Omental fat pad (tissue), 4 donors: Measurements from ENCODE around the gene ARID3B. TPM values are rescaled to one million over a fixed set of nuclear protein-coding genes. Genes with fewer than 3 reads are reported as not detected.

Source experiments
- ATAC-seq: fragments of 150-250 bp; one replicate; pipeline ENCODE4 v1.9.1; 2016; ENCODE audit warnings: mild to moderate bottlenecking, moderate library complexity; ENCODE audit not compliant: low FRiP score
- DNase-seq: peaks from one replicate; pipeline ENCODE4 v3.0.0-alpha.2; 2019; ENCODE audit warnings: low spot score
- CTCF ChIP-seq, 3 donors: fragments of 450-650 bp; IDR thresholded peaks; one replicate each; pipeline ENCODE4 v1.5.1; 2016 to 2017; ENCODE audit warnings: antibody characterized with exemption in 3 of 3, mild to moderate bottlenecking in 3 of 3, moderate library complexity in 2 of 3
- total RNA-seq, 4 donors: library from RNA; depleted of rRNA; stranded (reverse); fragments of >200 nt; gene quantifications; one replicate each; pipeline ENCODE4 v1.1.0, GENCODE V29; 2016

Gene ARID3B
- total RNA-seq, 4 donors from 2014 or later = 2.2 to 16.9 (median 4.3) TPM

DNA sequence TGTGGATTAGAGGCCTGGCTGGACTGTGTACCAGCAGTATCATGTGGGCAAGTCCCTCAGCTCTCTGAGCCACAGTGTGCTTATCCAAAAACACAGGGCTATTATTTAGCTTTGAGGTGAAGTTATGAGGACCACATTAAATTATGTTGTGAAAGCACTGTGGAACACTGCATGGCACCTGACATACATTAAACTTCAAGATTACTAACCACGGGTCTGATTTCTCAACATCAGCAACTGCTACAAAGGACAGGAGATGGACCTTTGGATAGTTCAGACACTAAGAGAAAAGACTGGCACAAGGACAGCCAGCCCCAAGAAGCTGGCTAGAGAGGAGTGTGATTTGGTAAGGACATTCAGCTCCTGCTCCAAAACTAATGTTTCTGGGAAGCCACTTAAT, 96.0 kb downstream of the ARID3B start:
- no peak for ATAC-seq
- DNase-seq = no peak
- TF ChIP-seq CTCF (IDR thresholded peaks at IDR 0.05) = no peak

- ATAC-seq (no peak), DNase-seq (no peak)
- TF ChIP-seq CTCF (IDR thresholded peaks at IDR 0.05) = no peak
These were observed 100.1 kb downstream of the ARID3B start for GRCh38 chr15:74641151-74641550.

- ATAC-seq = no peak
- no peak for TF ChIP-seq CTCF (IDR thresholded peaks at IDR 0.05)
- no peak for DNase-seq
These were observed 101.3 kb downstream of the ARID3B start for GRCh38 chr15:74642348-74642733.

DNA sequence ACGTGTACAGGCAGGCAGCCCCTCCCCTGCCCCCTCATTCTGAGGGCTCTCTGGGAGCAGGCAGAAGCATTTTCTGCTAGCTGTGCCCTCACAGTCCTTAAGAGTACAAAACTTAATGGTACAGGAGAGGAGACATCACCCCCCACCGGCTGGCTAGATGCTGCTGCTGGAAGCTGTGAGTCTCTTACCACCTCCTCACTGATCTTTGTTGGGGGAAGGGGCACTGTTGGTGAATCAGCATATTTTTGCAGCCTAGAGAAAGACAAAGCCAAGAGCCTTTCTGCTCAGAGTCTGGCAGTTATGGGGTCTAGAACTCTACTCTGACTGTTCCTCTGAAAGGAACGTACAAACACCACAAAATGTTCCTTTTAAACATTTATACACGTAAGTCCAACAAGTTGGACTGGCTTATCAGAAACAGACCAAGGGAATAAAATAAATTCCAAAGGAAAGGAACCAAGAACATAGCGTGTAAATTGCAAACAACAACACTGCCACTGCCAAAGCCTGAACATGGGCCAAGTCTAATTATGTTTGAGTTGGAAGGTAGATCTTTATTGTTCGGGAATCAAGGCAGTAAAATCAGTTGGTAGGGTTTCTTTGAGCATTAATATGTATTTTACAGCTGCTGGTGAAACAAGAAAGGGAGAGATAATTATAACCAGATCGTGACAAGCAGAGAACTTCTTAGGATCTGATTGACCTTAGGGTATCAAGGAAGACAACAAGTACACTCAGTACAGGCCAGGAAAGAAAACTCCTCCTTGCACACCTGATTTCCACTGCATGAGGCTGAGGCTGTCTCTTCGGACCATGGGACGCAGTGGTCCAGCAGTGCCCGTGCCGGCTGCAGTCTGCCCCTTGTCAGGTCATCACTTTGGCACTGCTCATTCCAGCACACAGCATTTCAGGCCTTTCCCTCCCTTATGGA, 102.0 kb downstream of the ARID3B start:
- ATAC-seq (no peak), DNase-seq (no peak)
- TF ChIP-seq CTCF (IDR thresholded peaks at IDR 0.05) = no peak

- no peak for ATAC-seq
- no peak for TF ChIP-seq CTCF (IDR thresholded peaks at IDR 0.05)
- no peak for DNase-seq
These were observed 102.7 kb downstream of the ARID3B start for GRCh38 chr15:74643665-74644204.

DNA sequence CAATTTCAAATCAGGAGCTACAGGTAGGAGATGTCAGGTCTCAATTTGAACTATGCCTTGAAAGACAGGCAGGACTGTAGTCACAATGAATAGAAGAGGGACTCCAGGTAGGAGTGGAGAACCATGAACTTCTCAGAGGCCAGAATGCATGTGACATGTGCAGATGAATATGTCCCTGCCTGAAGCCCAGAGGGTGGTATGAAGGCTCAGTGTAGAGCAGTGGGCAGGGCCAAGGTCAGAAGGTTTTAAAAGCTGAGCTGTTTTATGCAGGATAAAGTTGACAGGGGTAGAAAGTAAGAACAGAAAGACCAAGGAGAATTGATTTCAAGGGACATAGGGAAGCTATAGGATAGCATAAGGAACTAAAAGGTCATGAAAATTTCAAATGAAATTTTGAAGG, 105.5 kb downstream of the ARID3B start:
- DNase-seq = no peak
- no peak for ATAC-seq
- TF ChIP-seq CTCF (IDR thresholded peaks at IDR 0.05) = no peak

Other genes starting within 250 kb of the ARID3B start
- 1 to 10 TPM; 1.3 to 4.8 (median 1.4) TPM for gene CYP11A1, start 173.6 kb upstream of the ARID3B start, total RNA-seq
- 1 to 10 TPM; 1.2 to 7.6 (median 3.4) TPM for gene SEMA7A, start 107.3 kb upstream of the ARID3B start, total RNA-seq
- gene UBL7, start 80.1 kb upstream of the ARID3B start, total RNA-seq = 10 to 100 TPM; 28.0 to 39.2 (median 34.8) TPM
- gene CLK3, start 74.6 kb downstream of the ARID3B start, total RNA-seq = 100 to 1,000 TPM in 2 of 4 donors, 10 to 100 TPM in 2; 83.8 to 153 (median 103) TPM
- gene EDC3, start 154.8 kb downstream of the ARID3B start, total RNA-seq = 10 to 100 TPM; 12.7 to 22.7 (median 15.2) TPM
- 1 to 10 TPM in 3 of 4 donors, not detected in 1; 1.9 to 8.3 (median 3.6) TPM for gene CYP1A1, start 184.3 kb downstream of the ARID3B start, total RNA-seq
- under 1 TPM in 1 of 4 donors, not detected in 3; 0.37 TPM for gene CYP1A2, start 207.6 kb downstream of the ARID3B start, total RNA-seq
- 10 to 100 TPM; 11.6 to 43.2 (median 28.2) TPM for gene CSK, start 240.9 kb downstream of the ARID3B start, total RNA-seq